Amniotic stem cell (primary cell): ENCODE data around the gene FLRT2.

ENCODE experiments used
- DNase-seq: peaks from one replicate; lab custom pipeline; 2025; lab: John Stamatoyannopoulos, UW

The FLRT2 gene

GRCh38 chr14:85596562-85596961, 66.6 kb downstream of the FLRT2 start:
- DNase-seq: no peak

GRCh38 chr14:85597701-85598100, 67.8 kb downstream of the FLRT2 start:
- DNase-seq: no peak

- no peak for DNase-seq
Observed at GRCh38 chr14:85599939-85600338, 70.0 kb downstream of the FLRT2 start.

- no peak for DNase-seq
Observed at GRCh38 chr14:85601246-85601645, 71.3 kb downstream of the FLRT2 start.

GRCh38 chr14:85601690-85602089, 71.7 kb downstream of the FLRT2 start:
- no peak for DNase-seq

GRCh38 chr14:85602345-85602744, 72.4 kb downstream of the FLRT2 start:
- no peak for DNase-seq

- no peak for DNase-seq
Observed at GRCh38 chr14:85604021-85604420, 74.1 kb downstream of the FLRT2 start.

- no peak for DNase-seq
Observed at GRCh38 chr14:85604714-85605113, 74.8 kb downstream of the FLRT2 start.

- DNase-seq: peak; percentile 45
Observed at GRCh38 chr14:85607651-85608081, 77.7 kb downstream of the FLRT2 start.

GRCh38 chr14:85613496-85613895, 83.6 kb downstream of the FLRT2 start:
- no peak for DNase-seq

GRCh38 chr14:85616386-85616885, 86.5 kb downstream of the FLRT2 start:
- DNase-seq: no peak

GRCh38 chr14:85616886-85617285, 86.9 kb downstream of the FLRT2 start:
- DNase-seq: no peak

- DNase-seq: no peak
Observed at GRCh38 chr14:85617791-85618190, 87.8 kb downstream of the FLRT2 start.

- DNase-seq: no peak
Observed at GRCh38 chr14:85618390-85618789, 88.4 kb downstream of the FLRT2 start.

GRCh38 chr14:85618978-85619377, 89.0 kb downstream of the FLRT2 start:
- no peak for DNase-seq

- no peak for DNase-seq
Observed at GRCh38 chr14:85619851-85620250, 89.9 kb downstream of the FLRT2 start.

- no peak for DNase-seq
Observed at GRCh38 chr14:85620947-85621346, 91.0 kb downstream of the FLRT2 start.

- DNase-seq: no peak
Observed at GRCh38 chr14:85622106-85622505, 92.2 kb downstream of the FLRT2 start.

- no peak for DNase-seq
Observed at GRCh38 chr14:85622986-85623685, 93.2 kb downstream of the FLRT2 start.

- no peak for DNase-seq
Observed at GRCh38 chr14:85625925-85626585, 96.1 kb downstream of the FLRT2 start.

GRCh38 chr14:85634205-85634604, 104.3 kb downstream of the FLRT2 start:
- DNase-seq: no peak

GRCh38 chr14:85644211-85644610, 114.3 kb downstream of the FLRT2 start:
- DNase-seq: no peak

GRCh38 chr14:85653029-85653428, 123.1 kb downstream of the FLRT2 start:
- no peak for DNase-seq
